Measurements from ENCODE around the gene HMCN1.

HMCN1 gene

DNA sequence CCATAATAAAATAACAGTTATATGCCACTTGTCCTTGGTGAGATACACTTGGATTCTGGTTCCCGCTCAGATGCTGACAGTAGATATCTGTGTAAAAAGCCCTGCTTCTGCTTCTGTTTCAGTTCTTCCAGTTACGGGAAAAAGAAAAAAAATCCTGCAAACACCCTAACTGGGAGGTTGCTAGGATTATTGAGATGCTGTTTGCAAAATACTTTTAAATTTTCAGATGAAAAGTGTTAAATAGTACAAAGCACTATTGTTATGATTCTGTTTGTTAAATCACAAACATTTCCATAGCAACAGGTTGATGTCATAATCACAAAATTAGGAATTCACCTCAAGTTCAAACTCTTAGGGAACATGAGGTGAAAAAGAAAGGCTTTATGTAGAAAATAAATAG, 232.3 kb downstream of the HMCN1 start:
- DNase-seq (ENCODE audit: low read depth): no peak

DNA sequence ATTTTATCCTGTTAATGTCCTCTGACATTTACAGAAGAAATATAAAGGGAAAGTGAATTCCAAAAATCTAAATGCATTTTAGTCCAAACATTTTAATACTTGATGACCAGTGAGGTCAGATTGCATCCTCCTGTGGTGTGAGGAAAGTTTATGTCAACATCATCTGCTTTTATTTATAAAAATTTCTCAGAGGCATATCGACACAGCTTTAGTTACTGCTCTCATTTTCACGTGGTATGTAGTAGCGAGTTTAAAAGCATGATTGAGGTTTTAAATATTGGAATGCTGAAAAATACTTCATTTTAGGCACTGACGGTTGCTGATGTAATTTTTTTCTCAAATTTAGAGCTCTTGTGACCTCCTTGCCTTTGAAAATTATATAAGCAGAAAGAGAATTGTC, 234.8 kb downstream of the HMCN1 start:
- DNase-seq (ENCODE audit: low read depth): no peak

GRCh38 chr1:185969524-185969991, 235.4 kb downstream of the HMCN1 start:
- peak; percentile 34 for DNase-seq (ENCODE audit: low read depth)

DNA sequence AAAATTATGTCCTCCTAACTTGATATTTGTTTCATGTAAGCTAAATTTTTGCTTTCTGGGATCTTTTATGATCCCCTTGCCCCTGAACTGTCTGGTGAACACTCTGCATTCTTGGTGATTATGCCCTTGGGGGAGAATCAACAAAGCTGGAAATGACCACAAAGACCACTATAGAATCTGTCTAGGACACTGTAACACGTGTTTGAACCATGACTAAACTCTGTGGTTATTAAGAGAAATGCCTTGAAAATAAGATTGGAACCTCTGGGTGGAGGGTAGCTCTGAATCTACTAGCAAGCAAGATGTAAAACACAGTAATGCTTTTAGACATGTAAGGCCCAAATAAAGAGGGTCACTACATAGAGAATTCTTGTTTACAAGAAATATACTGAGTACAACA, 237.5 kb downstream of the HMCN1 start:
- DNase-seq (ENCODE audit: low read depth): peak; percentile 86

GRCh38 chr1:185972096-185972850, 238.1 kb downstream of the HMCN1 start:
- DNase-seq (ENCODE audit: low read depth): peak; percentile 61

DNA sequence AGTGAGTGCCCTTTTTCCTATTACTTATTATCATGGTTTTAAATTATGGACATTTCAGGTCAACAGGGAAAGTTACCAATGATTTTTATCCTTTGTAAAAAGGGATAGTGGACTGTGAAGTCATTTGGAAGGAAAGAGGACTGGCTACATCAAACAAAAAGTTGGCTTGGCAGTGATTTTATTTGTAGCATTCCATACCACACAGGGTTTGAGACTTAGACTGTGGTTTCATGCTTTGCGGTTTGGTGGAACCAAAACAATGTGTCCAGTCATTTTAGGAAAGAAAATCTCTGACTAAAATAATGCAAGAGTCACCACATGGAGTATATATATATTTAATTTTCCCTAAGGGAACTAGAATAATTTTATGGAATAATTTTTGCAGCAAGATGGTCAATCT, 239.5 kb downstream of the HMCN1 start:
- DNase-seq (ENCODE audit: low read depth): peak; percentile 82

- DNase-seq (ENCODE audit: low read depth): no peak
Observed at GRCh38 chr1:185974367-185975170, 240.4 kb downstream of the HMCN1 start.

- no peak for DNase-seq (ENCODE audit: low read depth)
Observed at GRCh38 chr1:185980891-185981290, 246.7 kb downstream of the HMCN1 start.

- no peak for DNase-seq (ENCODE audit: low read depth)
Observed at GRCh38 chr1:185984113-185984836, 250.1 kb downstream of the HMCN1 start.

DNA sequence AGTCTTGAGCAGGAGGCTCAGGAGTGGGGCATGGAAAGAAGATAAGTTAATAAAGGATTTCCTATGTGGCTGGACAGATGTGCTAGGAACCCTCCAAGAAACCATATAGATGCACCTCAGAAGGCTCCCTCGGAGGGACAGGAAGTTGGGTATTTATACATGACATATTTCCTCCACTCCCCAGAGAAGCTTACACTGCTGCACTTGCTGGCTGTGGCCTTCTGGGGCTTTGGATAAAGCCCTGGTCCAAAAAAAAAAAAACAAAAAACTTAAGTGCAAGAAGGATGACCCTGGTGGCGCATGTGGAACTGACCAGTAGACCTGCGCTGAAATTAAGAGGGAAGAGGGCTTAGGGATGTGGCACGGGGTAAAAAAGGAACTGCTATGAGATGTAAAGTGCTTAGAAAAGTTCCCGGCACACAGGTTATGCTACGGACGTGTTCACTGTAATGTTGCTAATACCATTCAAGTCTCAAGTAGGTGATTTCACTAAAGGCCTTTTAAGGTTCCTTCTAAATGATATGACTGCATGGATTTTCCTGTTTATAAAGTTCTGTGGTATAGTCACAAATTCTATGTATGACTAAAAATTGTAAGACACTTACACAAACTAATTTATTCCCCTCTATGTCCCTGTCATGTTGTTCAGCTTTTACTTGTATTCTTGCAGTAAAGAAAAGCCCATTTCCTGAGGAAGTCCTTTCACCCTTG, 253.6 kb downstream of the HMCN1 start:
- no peak for DNase-seq (ENCODE audit: low read depth)

- DNase-seq (ENCODE audit: low read depth): no peak
Observed at GRCh38 chr1:185990565-185990964, 256.4 kb downstream of the HMCN1 start.

GRCh38 chr1:185991266-185991665, 257.1 kb downstream of the HMCN1 start:
- DNase-seq (ENCODE audit: low read depth): no peak

GRCh38 chr1:185996211-185996610, 262.0 kb downstream of the HMCN1 start:
- DNase-seq (ENCODE audit: low read depth): peak; percentile 71

DNA sequence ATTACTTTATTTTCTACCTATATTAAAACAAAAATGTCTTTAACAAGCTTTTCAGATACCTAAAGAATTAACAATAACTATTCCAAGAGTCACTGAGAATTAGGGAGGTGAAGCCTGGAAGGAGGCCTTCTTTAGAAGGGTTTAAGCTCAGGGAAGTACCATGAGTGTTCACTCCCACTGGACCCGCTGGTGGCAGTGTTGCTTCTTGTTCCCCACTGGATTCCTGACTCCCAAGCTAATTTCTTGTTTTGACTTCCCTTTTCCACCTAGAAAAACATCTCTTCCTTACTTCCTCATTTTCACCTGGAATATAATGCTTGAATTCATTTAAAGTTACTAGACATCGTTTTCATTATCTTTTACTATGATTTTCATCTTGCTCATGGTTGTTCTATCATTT, 264.2 kb downstream of the HMCN1 start:
- DNase-seq (ENCODE audit: low read depth): no peak

GRCh38 chr1:186002406-186002805, 268.2 kb downstream of the HMCN1 start:
- no peak for DNase-seq (ENCODE audit: low read depth)

GRCh38 chr1:186009039-186009737, 275.0 kb downstream of the HMCN1 start:
- DNase-seq (ENCODE audit: low read depth): no peak

DNA sequence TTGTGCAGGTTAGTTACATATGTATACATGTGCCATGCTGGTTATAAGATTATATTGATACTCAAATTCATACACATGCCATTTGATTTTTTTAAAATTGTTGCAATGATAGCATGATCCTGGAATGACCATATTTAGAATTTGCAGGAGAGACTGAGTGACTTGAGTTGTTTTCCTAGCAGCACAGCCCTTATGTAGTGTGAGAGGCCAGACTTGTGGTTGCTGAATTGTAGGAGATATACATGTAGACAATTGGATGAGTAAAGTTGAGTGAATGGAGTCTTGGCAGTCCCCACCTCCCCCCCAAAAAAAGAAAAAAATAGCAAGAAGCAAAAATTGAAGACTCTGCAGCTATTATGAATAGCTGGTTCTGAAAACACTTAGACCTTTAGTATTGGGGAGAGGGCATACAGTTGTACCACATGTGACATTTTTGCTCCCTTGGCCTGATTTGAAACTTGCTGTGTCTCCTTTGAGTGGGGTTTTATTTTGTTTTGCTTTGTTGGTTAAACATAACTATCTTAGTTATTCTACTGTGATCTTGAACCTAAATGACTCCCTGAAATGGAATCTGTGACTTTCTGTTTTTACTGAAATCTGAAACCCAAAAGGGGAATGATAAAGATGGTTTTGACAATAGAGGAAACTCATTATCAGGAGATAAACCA, 280.3 kb downstream of the HMCN1 start:
- no peak for DNase-seq (ENCODE audit: low read depth)

GRCh38 chr1:186016856-186017255, 282.7 kb downstream of the HMCN1 start:
- DNase-seq (ENCODE audit: low read depth): no peak

DNA sequence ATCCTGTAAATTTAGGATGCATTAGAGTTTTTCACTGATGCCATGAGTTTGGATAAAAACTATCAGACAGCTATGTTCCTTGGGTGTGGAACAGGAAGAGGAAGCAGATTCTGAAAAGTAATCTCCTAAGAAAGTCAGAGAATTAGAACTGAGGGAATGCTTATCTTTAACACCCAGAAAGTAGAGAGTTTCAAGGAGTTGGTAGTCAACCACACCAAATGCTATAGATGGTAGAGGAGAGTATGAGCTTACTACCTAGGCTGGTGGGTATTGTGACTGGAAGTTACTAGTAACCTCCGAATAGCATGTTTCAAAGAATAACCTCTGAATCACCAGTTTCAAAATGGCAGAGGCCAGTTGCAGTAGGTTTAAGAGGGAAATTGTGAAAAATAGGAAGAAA, 288.0 kb downstream of the HMCN1 start:
- no peak for DNase-seq (ENCODE audit: low read depth)

- no peak for DNase-seq (ENCODE audit: low read depth)
Observed at GRCh38 chr1:186026946-186027345, 292.8 kb downstream of the HMCN1 start.

DNA sequence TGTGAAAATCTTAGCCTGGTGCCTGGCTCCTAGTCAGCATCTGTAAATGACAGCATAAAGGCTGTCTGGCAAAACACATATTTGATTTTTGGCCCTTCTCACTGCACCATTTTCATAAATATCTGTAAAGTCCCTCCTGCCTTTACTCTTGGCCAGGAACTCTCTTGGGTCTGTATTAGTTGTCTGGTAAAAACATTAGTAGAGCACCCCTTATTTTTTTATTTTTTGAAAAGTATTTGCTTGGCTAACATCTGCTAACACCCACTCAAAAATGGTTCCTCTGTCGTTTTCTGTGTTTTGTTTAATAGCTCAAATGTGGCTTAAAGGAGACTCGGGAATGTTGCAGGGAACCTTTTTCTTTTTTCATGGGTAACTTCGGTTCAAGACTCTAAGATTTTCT, 293.4 kb downstream of the HMCN1 start:
- DNase-seq (ENCODE audit: low read depth): no peak
